HG03135 (cell line): ENCODE results near the gene HNF4A.
A peak's percentile ranks its signal among the peaks of the same experiment; 100 is the strongest.
"Not testable (repeated sequence)": the region's sequence is repeated elsewhere in the genome, so short reads cannot be mapped to it uniquely, and the experiment has no call there.

Experiments
- ATAC-seq: cut with Tn5 transposase; IDR thresholded peaks from one replicate; pipeline ENCODE4 v1.9.1; 2021; ENCODE audit warnings: mild to moderate bottlenecking, moderate library complexity; ENCODE audit not compliant: unreplicated experiment

The HNF4A gene

DNA sequence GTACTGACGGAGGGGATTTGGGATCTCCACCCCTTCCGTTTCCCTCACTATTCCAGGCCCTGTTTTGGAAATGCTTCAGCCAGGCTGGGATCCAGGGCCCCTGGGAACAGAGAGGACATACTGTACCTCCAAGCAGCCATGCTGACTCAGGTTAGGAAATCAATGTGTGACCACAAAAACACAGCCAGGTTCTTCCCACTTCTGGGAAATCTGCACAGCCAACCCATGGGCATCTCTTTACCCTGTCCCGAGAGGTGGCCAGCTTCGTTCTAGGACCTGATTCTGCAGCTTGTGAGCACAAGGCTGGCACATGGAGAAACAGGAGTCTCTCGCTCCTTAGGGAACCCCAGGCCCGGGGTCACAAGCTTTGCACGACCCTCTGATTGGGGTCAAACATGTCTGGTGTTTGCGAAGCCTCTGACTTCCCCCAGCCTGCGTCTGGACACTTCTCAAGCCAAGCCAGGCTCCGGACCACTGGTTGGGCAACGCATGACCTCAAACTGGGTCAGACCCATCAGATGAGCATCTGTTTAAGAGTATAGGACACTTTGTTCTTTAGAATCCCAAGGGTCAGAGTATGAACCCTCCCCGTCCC lies 111.9 kb downstream of the HNF4A start:
- no peak for ATAC-seq

DNA sequence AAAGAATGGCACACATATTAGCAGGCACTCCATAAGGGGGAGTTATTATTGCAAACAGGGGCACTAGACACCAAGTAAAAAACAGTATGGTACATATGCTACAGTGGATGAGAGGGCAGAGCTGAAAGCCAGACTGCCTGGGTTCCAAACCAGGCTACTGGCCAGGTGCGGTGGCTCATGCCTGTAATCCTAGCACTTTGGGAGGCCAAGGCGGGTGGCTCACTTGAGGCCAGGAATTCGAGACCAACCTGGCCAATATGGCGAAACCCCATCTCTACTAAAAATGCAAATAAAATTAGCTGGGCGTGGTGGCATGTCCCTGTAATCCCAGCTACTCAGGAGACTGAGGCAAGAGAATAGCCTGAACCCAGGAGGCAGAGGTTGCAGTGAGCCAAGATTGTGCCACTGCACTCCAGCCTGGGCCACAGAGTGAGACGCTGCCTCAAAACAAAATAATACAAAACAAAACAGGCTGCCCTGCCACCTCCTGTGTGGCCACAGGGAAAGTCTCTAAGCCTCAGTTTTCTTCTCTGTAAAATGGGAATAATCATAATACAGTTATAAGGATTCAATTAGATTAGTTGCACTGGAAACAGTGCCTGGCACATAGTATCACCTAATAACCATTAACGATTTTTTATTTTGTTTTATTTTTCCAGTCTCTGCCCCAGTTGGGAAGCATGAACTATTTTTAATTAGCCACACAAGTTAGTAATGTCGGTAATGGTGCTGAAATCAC lies 112.7 kb downstream of the HNF4A start:
- ATAC-seq: no peak

DNA sequence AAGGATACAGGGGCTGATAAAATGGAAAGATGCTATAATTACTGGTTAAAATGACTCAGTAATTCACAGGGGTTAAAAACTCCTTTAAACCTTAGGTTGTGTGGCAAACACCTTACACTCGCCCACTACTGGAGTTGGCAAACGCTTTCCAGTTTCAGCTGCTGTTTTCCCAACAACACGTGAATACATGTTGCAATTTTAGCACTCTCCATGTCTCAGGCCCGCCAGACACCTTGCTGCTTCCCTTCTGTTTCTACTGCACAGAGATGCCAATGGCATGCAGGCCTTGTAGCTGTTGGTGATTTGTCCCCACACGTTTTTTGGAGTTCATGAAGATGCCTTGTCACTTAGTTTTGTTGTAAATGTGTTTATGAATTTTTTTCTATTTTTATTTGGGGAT lies 114.8 kb downstream of the HNF4A start:
- no peak for ATAC-seq

DNA sequence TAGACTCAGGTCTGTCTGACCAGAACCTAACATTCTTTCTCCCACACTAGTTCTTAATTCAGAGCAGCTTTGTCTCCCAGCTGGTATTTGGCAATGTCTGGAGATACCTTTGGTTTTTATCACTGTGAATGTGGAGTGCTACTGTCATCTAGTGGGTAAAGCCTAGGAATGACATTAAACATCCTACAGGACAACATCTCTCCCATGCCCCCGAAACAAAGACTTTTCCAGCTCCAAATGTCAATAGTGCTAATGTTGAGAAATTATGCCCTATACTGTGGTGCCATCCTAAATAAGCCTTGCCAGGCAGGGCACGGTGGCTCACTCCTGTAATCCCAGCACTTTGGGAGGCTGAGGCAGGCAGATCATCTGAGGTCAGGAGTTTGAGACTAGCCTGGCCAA lies 116.0 kb downstream of the HNF4A start:
- ATAC-seq: no peak

DNA sequence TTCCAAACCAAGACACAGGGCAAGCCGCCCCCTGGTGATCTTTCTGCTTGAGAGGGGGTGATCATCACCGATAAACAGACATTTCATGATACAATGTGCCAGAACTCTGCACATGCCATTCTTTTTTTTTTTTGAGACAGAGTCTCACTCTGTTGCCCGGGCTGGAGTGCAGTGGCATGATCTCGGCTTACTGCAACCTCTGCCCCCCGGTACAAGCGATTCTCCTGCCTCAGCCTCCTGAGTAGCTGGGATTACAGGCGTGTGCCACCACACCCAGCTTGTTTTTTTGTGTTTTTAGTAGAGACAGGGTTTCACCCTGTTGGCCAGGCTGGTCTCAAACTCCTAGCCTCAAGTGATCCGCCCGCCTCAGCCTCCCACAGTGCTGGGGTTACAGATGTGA lies 116.8 kb downstream of the HNF4A start:
- not testable (repeated sequence) for ATAC-seq

DNA sequence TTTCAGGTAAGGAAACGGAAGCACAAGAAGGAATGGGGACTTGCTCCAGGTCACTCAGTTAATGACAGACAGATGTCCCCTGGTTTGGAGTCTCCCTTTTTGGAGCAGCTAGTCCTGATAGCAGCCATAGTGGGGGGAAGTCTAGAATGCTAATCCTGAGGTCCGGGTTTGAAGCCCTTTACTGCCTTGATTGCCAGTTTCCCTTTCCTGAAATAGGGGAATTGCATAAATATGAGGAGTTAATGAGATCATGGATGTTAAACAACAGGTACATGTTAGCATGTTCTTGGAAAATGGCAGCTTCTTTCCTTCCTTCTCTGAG lies 119.8 kb downstream of the HNF4A start:
- no peak for ATAC-seq

DNA sequence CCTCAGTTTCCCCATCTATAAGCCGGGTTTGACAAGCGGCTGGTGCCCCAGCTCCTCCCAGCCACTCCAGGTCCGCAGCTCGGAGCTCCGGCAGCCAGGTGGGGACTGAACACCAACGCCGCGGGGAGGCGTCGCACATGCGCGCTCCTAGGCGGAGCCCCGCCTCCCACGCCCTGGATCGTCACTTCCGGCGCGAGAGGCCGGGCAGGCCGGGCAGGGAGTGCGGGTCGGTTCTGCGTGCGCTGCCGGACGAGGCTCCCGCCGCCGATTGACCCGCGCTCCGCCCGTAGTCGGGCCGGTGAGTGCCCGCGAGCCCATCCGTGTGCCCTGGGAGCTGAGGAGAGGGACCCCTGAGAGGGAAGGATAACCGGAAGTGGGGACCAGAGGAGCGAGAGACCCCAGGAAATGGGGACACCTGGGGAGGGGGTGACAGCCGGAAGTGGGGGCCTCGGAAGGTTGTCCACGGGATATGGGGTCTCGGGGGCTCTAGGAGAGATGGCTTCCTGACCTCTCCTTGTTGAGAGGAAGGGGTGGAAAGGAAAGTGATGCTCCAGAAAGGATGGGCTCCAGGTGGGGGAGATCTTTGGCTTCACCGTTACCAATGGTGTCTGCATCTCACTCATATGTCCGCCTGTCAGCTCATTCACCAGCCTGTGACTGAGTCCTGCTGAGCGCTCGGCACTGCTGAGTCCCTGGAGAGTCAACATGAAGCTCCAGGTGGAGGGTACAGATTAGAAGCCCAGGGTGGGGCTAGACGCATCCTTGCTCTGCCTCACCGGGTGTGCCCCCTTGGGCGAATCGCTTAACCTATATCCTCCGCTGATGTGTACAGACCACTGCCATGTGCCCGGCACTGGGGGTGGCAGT lies 120.4 kb downstream of the HNF4A start, which contains the start of gene TTPAL:
Gene TTPAL, plus strand, starts transcription at position 181 of the 867 bp plus-strand sequence. CDS start 4,126 bp downstream, outside the sequence.
- peak; percentile 94 for ATAC-seq

DNA sequence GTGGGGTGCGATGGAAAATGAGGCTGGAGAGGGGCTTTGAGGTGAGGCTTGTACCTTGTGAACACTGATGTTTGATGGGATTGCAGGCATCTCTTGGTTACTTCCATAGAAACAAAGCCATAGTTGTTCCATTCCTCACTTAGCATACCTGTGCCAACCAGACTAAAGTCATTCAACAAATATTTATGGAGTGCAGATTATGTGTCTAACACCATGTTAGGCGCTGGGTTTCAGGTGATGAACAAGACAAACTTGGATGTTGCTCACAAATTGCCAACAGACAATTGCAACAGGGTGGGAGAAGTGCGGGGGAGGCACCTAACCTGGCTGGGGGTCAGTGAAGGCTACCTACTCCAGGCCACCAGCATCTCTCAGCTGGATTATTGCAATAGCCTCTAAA lies 121.7 kb downstream of the HNF4A start:
- no peak for ATAC-seq

DNA sequence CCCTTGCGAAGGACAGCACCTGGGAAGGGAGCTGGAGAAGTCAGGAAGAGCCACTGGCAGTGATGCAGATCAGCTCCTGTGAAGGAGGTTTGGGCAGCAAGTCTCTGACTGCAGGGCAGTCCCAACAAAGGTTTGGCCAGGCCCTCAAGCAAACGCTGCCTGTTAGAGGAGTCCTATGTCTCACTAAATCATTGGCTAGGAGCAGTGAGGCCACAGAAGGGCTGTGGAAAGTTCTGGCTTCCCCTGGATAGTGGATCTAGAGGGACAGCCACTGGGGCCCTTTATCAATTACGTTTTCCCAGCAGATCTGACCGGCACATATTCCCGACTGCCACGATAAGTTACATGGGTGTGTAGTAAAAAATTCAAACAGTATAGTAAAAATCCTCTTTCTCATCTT lies 122.7 kb downstream of the HNF4A start:
- no peak for ATAC-seq

DNA sequence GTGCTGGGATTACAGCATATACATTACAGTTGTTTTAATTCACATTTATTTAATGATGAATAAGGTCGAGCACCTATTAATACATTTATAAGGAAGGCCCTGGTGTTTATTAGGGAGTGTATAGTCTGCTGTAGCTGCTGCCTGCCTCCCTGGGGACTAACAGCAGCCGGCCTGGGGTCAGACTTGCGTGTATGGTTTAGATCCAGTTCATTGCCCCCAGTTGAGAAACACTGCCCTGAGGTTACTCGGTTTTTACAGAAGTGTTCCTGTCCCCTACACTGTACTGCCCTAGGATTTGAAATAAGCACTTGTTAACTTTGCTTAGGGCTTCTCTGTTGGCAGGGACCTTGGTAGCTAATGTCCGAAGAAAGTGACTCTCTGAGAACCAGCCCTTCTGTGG lies 124.1 kb downstream of the HNF4A start:
- ATAC-seq: no peak

DNA sequence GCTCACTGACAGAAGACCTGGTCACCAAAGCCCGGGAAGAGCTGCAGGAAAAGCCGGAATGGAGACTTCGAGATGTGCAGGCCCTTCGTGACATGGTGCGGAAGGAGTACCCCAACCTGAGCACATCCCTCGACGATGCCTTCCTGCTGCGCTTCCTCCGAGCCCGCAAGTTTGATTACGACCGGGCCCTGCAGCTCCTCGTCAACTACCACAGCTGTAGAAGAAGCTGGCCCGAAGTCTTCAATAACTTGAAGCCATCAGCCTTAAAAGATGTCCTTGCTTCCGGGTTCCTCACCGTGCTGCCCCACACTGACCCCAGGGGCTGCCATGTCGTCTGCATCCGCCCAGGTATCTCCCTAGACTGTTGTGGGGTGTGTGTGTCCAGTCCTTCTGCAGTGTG lies 124.6 kb downstream of the HNF4A start:
- ATAC-seq: no peak

DNA sequence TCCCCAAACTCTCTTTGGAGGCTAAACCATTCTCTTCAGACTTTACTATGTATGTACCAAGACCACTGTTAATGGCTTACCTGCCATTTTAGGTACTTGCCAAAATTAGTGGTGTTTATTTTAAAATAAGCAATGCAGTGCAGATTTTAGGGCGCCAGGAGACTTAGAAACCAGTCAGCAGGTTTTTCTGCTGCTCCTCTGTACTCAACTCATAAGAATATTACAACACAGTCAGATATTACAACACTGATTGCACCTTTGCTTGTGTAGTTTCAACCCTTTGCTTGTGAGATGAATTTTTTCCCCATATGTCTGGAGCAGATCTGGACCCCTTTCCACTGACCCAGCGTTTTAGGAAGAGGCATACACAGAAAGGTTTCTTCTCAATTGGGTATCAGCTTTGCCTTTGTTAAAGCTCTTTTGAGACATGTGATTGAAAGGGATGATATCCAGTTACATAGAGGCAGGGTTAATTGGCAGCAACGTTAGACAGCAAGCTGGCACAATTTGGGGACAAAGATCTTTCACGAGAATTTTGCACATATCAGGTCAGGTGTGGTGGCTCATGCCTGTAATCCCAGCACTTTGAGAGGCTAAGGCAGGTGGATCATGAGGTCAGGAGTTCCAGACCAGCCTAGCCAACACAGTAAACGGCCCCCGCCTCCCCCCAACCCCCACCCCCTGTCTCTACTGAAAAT lies 126.4 kb downstream of the HNF4A start:
- ATAC-seq: no peak

DNA sequence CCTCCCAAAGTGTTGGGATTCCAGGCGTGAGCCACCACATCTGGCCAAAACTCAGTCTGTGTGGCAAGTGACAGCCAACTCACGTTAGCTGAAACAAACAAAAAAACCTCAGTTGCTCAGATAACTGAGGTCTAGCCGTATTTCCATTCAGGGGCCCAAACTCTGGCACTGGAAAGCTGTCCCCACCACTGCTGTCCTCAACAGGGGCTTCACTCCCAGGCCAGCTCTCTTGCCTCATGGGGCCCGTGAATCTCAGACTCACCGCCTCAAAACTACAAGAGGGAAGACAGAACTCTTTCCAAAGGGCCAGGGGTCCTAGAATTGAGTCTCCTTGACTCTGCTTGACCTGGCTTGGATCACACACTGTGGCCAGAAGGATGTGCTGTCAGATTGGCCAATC lies 127.6 kb downstream of the HNF4A start:
- ATAC-seq: no peak
